ENCODE measurements around the gene PCNX2.

DNA sequence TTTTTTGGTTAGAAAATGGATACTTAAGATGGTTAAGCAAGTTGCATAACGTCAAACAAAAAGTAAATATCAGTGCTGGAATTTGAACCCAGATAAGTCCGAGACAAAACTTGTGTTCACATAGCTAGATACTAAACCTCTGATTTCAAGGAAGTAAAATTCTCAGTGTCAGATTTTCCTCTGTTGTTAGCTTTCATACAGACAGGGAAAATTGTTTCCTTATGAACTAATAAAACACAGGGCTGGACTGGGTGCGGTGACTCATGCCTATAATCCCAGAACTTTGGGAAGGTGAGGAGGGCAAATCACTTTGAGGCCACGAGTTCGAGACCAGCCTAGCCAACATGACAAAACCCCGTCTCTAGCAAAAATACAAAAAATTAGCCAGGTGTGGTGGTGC is 51.3 kb downstream of the PCNX2 start:
- TF ChIP-seq CTCF (conservative IDR thresholded peaks at IDR 0.05) (no peak), EZH2 (IDR thresholded peaks at IDR 0.05; ENCODE audit: low read depth) (no peak)

All from PC-9 (cell line).